ENCODE measurements around the gene DOK3. TPM values are rescaled to one million over a fixed set of nuclear protein-coding genes. Genes with fewer than 3 reads are reported as not detected.

Gene DOK3
- total RNA-seq, 1 donor from 2014 or later = 1.1 TPM

- no peaks in the 10 kb centered on the region for H3K27me3 ChIP-seq (ENCODE audit: control insufficient read depth, insufficient read depth, low read length)
- no peak overlapping the region for H3K4me3 ChIP-seq (ENCODE audit: low read depth, low read length)
- peaks cover 4% of the 10 kb centered on the region for H3K36me3 ChIP-seq (ENCODE audit: control insufficient read depth, insufficient read depth, low read length)
- no peak for DNase-seq (ENCODE audit: low read depth)
- TF ChIP-seq CTCF (IDR thresholded peaks at IDR 0.05; ENCODE audit: insufficient read depth, low read length, poor library complexity, severe bottlenecking) = peak; percentile 17
Measured at GRCh38 chr5:177520916-177521513, 11.4 kb upstream of the DOK3 start.

GRCh38 chr5:177520271-177520670, 10.6 kb upstream of the DOK3 start:
- Histone ChIP-seq H3K27me3 (ENCODE audit: control insufficient read depth, insufficient read depth, low read length) (no peaks in the 10 kb centered on the region), H3K4me3 (ENCODE audit: low read depth, low read length) (no peak overlapping the region), H3K36me3 (ENCODE audit: control insufficient read depth, insufficient read depth, low read length) (peaks cover 4% of the 10 kb centered on the region)
- DNase-seq (ENCODE audit: low read depth) = no peak
- TF ChIP-seq CTCF (IDR thresholded peaks at IDR 0.05; ENCODE audit: insufficient read depth, low read length, poor library complexity, severe bottlenecking) = no peak

GRCh38 chr5:177519463-177520235, 10.0 kb upstream of the DOK3 start:
- Histone ChIP-seq H3K36me3 (ENCODE audit: control insufficient read depth, insufficient read depth, low read length) (peaks cover 3% of the 10 kb centered on the region), H3K4me3 (ENCODE audit: low read depth, low read length) (no peak overlapping the region), H3K27me3 (ENCODE audit: control insufficient read depth, insufficient read depth, low read length) (no peaks in the 10 kb centered on the region)
- no peak for TF ChIP-seq CTCF (IDR thresholded peaks at IDR 0.05; ENCODE audit: insufficient read depth, low read length, poor library complexity, severe bottlenecking)
- no peak for DNase-seq (ENCODE audit: low read depth)

GRCh38 chr5:177516601-177517568, 7.3 kb upstream of the DOK3 start, which contains the start of gene DDX41:
DDX41 (minus strand) TSS chr5:177516961; CDS start chr5:177516945, 16 bp downstream.
- Histone ChIP-seq H3K27me3 (ENCODE audit: control insufficient read depth, insufficient read depth, low read length) (no peaks in the 10 kb centered on the region), H3K36me3 (ENCODE audit: control insufficient read depth, insufficient read depth, low read length) (peaks cover 5% of the 10 kb centered on the region), H3K4me3 (ENCODE audit: low read depth, low read length) (peak within 1 kb of the TSS; percentile 100)
- DNase-seq (ENCODE audit: low read depth) = peak; percentile 92
- TF ChIP-seq CTCF (IDR thresholded peaks at IDR 0.05; ENCODE audit: insufficient read depth, low read length, poor library complexity, severe bottlenecking) = no peak

- no peak for DNase-seq (ENCODE audit: low read depth)
- H3K27me3 ChIP-seq (ENCODE audit: control insufficient read depth, insufficient read depth, low read length) = no peaks in the 10 kb centered on the region
- H3K36me3 ChIP-seq (ENCODE audit: control insufficient read depth, insufficient read depth, low read length) = peaks cover 5% of the 10 kb centered on the region
- H3K4me3 ChIP-seq (ENCODE audit: low read depth, low read length) = no peak overlapping the region
- TF ChIP-seq CTCF (IDR thresholded peaks at IDR 0.05; ENCODE audit: insufficient read depth, low read length, poor library complexity, severe bottlenecking) = no peak
Measured at GRCh38 chr5:177515580-177515979, 6.0 kb upstream of the DOK3 start.
